SK-N-MC (cell line): ENCODE data around the gene GRIA1.

Source experiments
- EZH2 ChIP-seq: fragments of 200-600 bp; sonication (generic); IDR thresholded peaks from one replicate; pipeline ENCODE4 v1.6.1; 2017; ENCODE audit warnings: antibody characterized with exemption
- POLR2AphosphoS5 ChIP-seq: IDR thresholded peaks from 2 replicates; pipeline ENCODE4 v1.6.1; 2012; ENCODE audit warnings: mild to moderate bottlenecking, low read depth, low read length, borderline replicate concordance

DNA sequence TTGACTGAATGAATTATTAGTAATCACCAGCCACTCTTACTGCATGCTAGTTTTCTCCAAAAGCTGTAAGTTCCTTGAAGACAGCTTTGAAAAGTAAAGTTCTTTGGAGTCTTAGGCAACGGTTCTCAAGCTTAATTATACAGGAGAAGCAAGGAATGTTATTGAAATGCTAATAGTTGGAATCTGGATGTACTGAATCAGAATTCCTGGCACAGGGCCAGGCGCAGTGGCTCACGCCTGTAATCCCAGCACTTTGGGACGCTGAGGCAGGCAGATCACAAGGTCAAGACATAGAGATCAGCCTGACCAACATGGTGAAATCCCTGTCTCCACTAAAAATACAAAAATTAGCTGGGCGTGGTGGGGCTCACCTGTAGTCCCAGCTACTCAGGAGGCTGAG is 33.4 kb downstream of the GRIA1 start:
- TF ChIP-seq POLR2AphosphoS5 (no peak), EZH2 (no peak)
